Ovary (tissue), 3 donors: Measurements from ENCODE around the gene ECI1.

ENCODE experiments used
- CTCF ChIP-seq, 3 donors: fragments of 450-650 bp in 2 of 3; fragments of 200-600 bp in 1 of 3; IDR thresholded peaks; one replicate each; pipeline versions ENCODE4 v1.5.1 to v1.8.0; 2016 to 2022; ENCODE audit warnings: antibody characterized with exemption in 3 of 3, mild to moderate bottlenecking in 1 of 3
- EP300 ChIP-seq: sonication (generic); formaldehyde crosslinking; IDR thresholded peaks from one replicate; pipeline ENCODE4 v1.6.1; 2017; ENCODE audit warnings: antibody characterized with exemption
- POLR2A ChIP-seq: fragments of 450-650 bp; IDR thresholded peaks from one replicate; pipeline ENCODE4 v1.6.1; 2017; ENCODE audit warnings: antibody characterized with exemption, mild to moderate bottlenecking, moderate library complexity
- donor health status: DM: no; HTN: no; CAD: no.

- no peak for TF ChIP-seq CTCF (IDR thresholded peaks at IDR 0.05)
- TF ChIP-seq EP300 = no peak
- TF ChIP-seq POLR2A = no peak
These were observed 13.8 kb downstream of the ECI1 start for GRCh38 chr16:2237493-2238149.
